ENCODE data around the gene LRP1. TPM values are rescaled to one million over a fixed set of nuclear protein-coding genes. Genes with fewer than 3 reads are reported as not detected.

Gene LRP1
- total RNA-seq, 1 donor from 2014 or later, result 138 TPM

GRCh38 chr12:57223191-57224165 is 95.2 kb downstream of the LRP1 start:
- peak overlapping the region; percentile 57 for H3K4me3 Mint-ChIP-seq
- H3K27ac Mint-ChIP-seq, result peak overlapping the region; percentile 22
- no peak for TF ChIP-seq CTCF (conservative IDR thresholded peaks at IDR 0.05)
- H3K36me3 Mint-ChIP-seq, result no peaks in the 10 kb centered on the region
- no peak for DNase-seq (ENCODE audit: extremely low spot score, unreplicated experiment)
- H3K4me1 Mint-ChIP-seq (ENCODE audit: unreplicated experiment), result peaks cover 55% of the 10 kb centered on the region
- H3K27me3 Mint-ChIP-seq, result peaks cover 78% of the 10 kb centered on the region
- no peaks in the 10 kb centered on the region for H3K9me3 Mint-ChIP-seq

- Mint-ChIP-seq H3K9me3 (no peaks in the 10 kb centered on the region), H3K4me3 (no peak overlapping the region), H3K27ac (no peak overlapping the region), H3K4me1 (ENCODE audit: unreplicated experiment) (peaks cover 53% of the 10 kb centered on the region), H3K27me3 (peaks cover 68% of the 10 kb centered on the region), H3K36me3 (no peaks in the 10 kb centered on the region)
- no peak for TF ChIP-seq CTCF (conservative IDR thresholded peaks at IDR 0.05)
- no peak for DNase-seq (ENCODE audit: extremely low spot score, unreplicated experiment)
Measured at GRCh38 chr12:57224278-57224972, 96.1 kb downstream of the LRP1 start.

GRCh38 chr12:57224973-57225679 is 96.8 kb downstream of the LRP1 start:
- Mint-ChIP-seq H3K27ac (no peak overlapping the region), H3K4me1 (ENCODE audit: unreplicated experiment) (peaks cover 55% of the 10 kb centered on the region), H3K36me3 (no peaks in the 10 kb centered on the region), H3K9me3 (no peaks in the 10 kb centered on the region), H3K27me3 (peaks cover 63% of the 10 kb centered on the region), H3K4me3 (no peak overlapping the region)
- no peak for DNase-seq (ENCODE audit: extremely low spot score, unreplicated experiment)
- peak; percentile 67 for TF ChIP-seq CTCF (conservative IDR thresholded peaks at IDR 0.05)

- DNase-seq (ENCODE audit: extremely low spot score, unreplicated experiment), result no peak
- TF ChIP-seq CTCF (conservative IDR thresholded peaks at IDR 0.05), result no peak
- peaks cover 58% of the 10 kb centered on the region for H3K4me1 Mint-ChIP-seq (ENCODE audit: unreplicated experiment)
- no peaks in the 10 kb centered on the region for H3K36me3 Mint-ChIP-seq
- H3K27me3 Mint-ChIP-seq, result peaks cover 59% of the 10 kb centered on the region
- no peaks in the 10 kb centered on the region for H3K9me3 Mint-ChIP-seq
- H3K27ac Mint-ChIP-seq, result no peak overlapping the region
- no peak overlapping the region for H3K4me3 Mint-ChIP-seq
Measured at GRCh38 chr12:57225680-57226210, 97.5 kb downstream of the LRP1 start.

- Mint-ChIP-seq H3K27ac (peak overlapping the region; percentile 91), H3K36me3 (no peaks in the 10 kb centered on the region), H3K27me3 (peaks cover 51% of the 10 kb centered on the region), H3K4me1 (ENCODE audit: unreplicated experiment) (peaks cover 55% of the 10 kb centered on the region), H3K4me3 (peak overlapping the region; percentile 82), H3K9me3 (no peaks in the 10 kb centered on the region)
- DNase-seq (ENCODE audit: extremely low spot score, unreplicated experiment), result no peak
- no peak for TF ChIP-seq CTCF (conservative IDR thresholded peaks at IDR 0.05)
Measured at GRCh38 chr12:57226588-57227314, 98.5 kb downstream of the LRP1 start.
